Measurements from ENCODE around the gene ITIH5.

The ITIH5 gene

DNA sequence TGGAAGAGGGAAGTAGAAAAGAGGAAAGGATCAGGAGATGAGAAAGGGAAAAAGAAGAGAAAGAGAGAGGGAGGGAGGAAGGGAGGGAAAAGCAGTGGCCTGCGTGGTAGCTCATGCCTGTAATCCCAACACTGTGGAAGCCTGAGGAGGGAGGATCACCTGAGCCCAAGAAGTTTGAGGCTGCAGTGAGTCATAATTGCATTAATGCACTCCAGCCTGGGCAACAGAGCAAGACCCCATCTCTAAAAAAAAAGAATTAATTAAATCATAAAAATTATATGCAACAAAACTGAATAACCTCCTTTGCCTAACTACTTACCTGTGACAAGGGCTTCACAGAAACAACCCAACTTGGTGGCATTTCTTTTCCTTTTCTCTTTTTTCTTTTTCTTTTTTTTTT, 148.1 kb downstream of the ITIH5 start:
- DNase-seq (ENCODE audit: low read depth), result no peak

DNA sequence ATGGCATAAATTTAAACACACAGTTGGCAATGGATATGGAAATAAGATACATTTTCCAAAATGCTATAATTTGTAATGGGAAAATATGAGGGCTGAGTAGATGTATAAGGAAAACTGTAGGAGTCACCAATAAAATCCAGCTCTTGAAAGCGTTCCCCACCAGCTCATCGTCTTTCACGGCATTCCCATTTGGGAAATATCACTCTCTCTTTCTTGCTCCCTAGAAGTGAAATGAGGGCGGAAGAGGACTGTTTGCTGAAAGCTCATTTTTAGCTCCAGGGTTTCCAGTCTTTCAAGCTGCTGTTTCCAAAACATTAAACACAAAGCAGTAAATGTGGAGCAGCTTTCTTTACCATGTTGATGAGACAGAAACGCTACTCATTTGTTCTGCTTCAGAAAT, 151.3 kb downstream of the ITIH5 start:
- DNase-seq (ENCODE audit: low read depth), result no peak

DNA sequence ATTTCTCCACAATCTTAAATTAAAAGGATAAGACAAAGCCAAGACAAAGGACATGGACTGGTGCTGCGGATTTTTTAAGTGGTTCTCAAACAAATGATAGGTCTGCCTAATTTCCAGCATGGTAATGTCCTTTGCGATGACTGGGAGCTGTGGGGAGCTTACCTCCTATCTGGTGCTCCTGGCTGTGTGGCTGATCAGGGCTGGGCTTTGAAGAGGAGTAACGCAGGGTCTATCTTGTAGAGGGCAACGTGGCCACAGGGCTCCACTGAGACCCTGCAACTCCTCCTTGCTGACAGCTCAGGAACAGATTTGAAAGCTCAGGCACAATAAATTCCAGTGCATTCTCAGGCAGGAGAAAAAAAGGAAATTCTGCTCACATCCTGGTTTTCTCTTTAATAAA, 152.8 kb downstream of the ITIH5 start:
- no peak for DNase-seq (ENCODE audit: low read depth)

DNA sequence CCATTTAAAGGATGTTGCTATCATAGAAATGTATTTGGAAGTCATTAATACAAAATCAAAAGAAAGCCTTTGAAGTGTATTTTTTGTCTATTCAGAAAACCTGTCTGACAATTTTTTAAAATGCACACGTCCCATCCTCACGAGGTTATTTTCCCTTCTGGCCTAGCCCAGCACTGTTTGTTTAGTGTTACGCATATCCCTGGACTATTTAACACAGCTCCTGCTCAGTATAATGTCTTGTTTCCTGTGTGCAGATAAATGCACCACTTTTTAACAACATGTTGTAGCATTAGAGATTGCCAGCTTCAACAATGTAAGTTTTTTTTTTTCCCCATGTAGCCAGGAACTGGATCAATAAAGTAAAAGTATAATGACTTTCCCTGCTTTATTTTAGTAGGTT, 153.3 kb downstream of the ITIH5 start:
- no peak for DNase-seq (ENCODE audit: low read depth)

DNA sequence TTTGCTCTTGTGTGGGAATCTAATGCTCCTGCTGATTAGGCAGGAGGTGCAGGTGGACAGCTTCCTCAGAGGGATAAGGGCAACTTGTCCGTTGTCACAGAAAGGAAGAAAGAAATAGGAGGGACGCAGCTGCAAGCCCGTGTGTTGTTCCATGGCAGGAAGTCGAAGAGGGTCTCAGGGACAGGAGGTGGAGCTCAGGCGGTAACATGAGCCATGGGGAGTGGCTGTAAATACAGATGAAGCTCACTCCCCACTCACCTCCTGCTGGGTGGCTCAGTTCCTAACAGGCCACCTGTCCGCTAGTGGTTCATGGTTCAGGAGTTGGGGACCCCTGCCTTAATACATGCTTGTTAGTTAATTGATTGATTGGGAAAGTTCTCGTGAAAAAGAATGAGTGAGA, 154.3 kb downstream of the ITIH5 start:
- DNase-seq (ENCODE audit: low read depth), result no peak

DNA sequence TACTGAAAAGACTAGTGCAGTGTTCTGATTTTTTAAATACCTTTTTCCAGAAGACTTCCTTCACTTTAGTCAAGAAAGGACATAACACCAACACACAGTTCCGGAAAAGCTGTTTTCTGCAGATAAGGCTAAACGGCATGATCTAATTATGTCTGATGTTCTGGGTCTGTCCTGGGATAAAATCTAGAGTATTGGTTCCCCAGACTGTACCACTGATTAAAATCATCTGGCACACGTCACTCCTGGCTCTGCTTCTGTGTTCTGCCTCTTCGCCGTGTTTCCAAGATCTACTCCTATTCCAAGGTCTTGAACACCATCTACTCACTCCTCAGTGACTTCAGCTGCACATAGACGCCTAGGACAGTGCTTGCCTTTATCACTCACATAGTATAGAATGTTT, 155.2 kb downstream of the ITIH5 start:
- DNase-seq (ENCODE audit: low read depth), result no peak
